Epithelial cell of esophagus (primary cell): Measurements from ENCODE around the gene AMBRA1.
"Not testable (repeated sequence)": the region's sequence is repeated elsewhere in the genome, so short reads cannot be mapped to it uniquely, and the experiment has no call there.

Experiments used
- DNase-seq: peaks from one replicate; pipeline ENCODE4 v3.0.0; 2010; ENCODE audit warnings: low read depth
- H3K4me3 ChIP-seq: 2 replicates; pipeline ENCODE4 v1.5.1; 2011; ENCODE audit warnings: mild to moderate bottlenecking, low read length, control low read depth
- CTCF ChIP-seq: IDR thresholded peaks from 2 replicates; pipeline ENCODE4 v1.5.1; 2011; ENCODE audit warnings: low read depth, mild to moderate bottlenecking, low read length, control low read depth, inconsistent platforms; ENCODE audit not compliant: insufficient read depth; ENCODE audit errors: missing control alignments

AMBRA1 gene

GRCh38 chr11:46521961-46522681 lies 71.7 kb downstream of the AMBRA1 start:
- no peak for TF ChIP-seq CTCF
- no peak for DNase-seq
- H3K4me3 ChIP-seq, result no peak overlapping the region

DNA sequence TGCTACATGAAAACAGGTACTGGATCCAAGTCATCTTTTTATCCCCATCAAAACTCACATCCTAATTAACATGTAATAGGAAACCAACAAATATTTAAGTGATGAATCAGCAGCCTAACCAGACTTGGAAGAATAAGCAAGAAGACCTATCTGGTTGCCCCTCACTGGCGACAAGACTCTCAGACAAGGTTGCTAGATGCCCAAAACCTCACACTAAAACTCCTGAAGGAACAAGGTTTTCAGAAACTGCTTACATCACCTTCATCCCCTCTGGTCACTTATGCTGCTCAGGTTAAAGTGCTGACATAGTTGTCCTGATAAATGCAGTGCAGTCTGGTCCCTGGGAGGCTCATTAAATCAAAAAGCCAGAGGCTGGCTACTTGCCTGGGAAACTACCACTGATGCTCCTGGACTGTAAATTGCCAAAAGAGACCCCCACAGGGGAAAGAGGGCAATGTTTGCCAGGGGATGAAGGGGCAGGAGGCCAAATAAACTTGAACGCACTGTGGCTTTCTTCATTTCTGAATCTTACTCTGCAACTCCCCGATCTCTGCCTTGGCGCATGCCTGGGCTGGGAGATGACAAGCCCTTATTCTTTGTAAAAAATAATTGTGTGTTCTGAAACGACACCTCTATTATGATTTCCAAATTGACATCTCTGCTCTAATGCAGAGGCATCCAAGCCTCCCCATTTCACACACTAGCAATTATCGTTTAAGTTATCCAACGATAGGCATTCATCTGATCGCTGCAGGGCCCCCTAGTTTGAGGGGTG lies 72.7 kb downstream of the AMBRA1 start:
- H3K4me3 ChIP-seq, result no peak overlapping the region
- peak; percentile 70 for DNase-seq
- TF ChIP-seq CTCF, result no peak

GRCh38 chr11:46519351-46519750 lies 74.5 kb downstream of the AMBRA1 start:
- no peak for TF ChIP-seq CTCF
- DNase-seq, result no peak
- H3K4me3 ChIP-seq, result no peak overlapping the region

DNA sequence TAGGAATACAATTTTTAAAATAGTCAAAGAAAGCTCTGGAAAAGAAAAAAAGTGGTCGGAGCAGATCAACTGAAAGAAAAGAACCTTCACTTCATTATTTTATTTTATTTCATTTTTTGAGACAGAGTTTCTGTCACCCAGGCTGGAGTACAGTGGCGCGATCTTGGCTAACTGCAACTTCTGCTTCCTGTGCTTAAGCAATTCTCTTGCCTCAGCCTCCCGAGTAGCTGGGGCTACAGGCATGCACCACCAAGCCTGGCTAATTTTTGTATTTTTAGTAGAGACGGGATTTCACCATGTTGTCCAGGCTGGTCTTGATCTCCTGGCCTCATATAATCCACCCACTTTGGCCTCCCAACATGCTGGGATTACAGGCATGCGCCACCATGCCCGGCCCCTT lies 74.9 kb downstream of the AMBRA1 start:
- not testable (repeated sequence) for H3K4me3 ChIP-seq, DNase-seq

GRCh38 chr11:46514370-46514769 lies 79.5 kb downstream of the AMBRA1 start:
- no peak overlapping the region for H3K4me3 ChIP-seq
- DNase-seq, result no peak
- no peak for TF ChIP-seq CTCF

GRCh38 chr11:46513934-46514342 lies 79.9 kb downstream of the AMBRA1 start:
- DNase-seq, result peak; percentile 95
- H3K4me3 ChIP-seq, result no peak overlapping the region
- no peak for TF ChIP-seq CTCF

DNA sequence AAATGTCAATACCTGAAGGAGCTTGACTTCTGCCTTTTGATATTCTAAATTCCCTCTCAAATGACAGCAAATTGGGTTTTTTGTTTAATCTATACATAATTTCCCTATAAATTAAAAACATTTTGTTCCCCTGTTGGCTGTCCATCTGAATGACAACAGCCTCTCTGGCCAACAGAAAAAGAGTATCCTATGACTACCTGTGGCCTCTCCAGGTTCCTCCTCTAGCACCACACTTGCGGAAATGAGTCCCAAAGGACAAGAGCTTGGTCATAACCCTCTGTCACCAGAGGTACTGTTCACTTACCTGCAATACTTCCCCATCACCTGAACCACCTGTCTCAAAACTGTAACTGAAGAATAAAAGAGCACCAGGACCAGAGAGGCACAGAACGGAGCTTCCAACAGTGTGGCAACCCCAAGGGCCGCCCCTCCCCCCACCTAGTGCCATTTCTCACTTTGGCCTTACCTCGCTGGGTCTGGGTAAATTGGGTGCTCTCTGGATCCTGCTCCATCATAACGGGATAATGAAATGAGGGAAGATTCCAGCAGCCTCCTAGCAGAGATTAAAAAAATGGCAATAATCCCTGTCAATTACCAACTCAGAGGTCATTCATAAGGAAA lies 81.5 kb downstream of the AMBRA1 start:
- no peak for DNase-seq
- no peak overlapping the region for H3K4me3 ChIP-seq
- no peak for TF ChIP-seq CTCF
